ENCODE results near the gene EHD4.

EHD4 gene

GRCh38 chr15:42018306-42019224 is 46.2 kb upstream of the EHD4 start:
- H3K4me3 ChIP-seq (ENCODE audit: low read length, poor library complexity, severe bottlenecking) = no peak overlapping the region
- H3K9ac ChIP-seq (ENCODE audit: low read depth, low read length, poor library complexity, severe bottlenecking) = no peak overlapping the region
- no peak overlapping the region for H3K4me2 ChIP-seq (ENCODE audit: low read depth, low read length, poor library complexity, severe bottlenecking)
- H3K79me2 ChIP-seq (ENCODE audit: insufficient read depth, low read length) = no peaks in the 10 kb centered on the region
- TF ChIP-seq EZH2phosphoT487 (IDR thresholded peaks at IDR 0.05; ENCODE audit: borderline replicate concordance) = no peak
- no peak for TF ChIP-seq CTCF (conservative IDR thresholded peaks at IDR 0.05; ENCODE audit: low read length)
- no peaks in the 10 kb centered on the region for H4K20me1 ChIP-seq (ENCODE audit: insufficient read depth, low read length, poor library complexity, severe bottlenecking)
- no peaks in the 10 kb centered on the region for H3K27me3 ChIP-seq (ENCODE audit: insufficient read depth, low read length, poor library complexity, severe bottlenecking)
- no peak overlapping the region for H2AFZ ChIP-seq (ENCODE audit: low read length)
- no peaks in the 10 kb centered on the region for H3F3A ChIP-seq (ENCODE audit: low read depth)
- no peaks in the 10 kb centered on the region for H3K4me1 ChIP-seq (ENCODE audit: insufficient read depth, low read length, poor library complexity, severe bottlenecking)
- H3K9me3 ChIP-seq (ENCODE audit: insufficient read depth, low read depth, low read length) = peaks cover 4% of the 10 kb centered on the region; the same call in 1 of the 2 replicates
- no peaks in the 10 kb centered on the region for H3K36me3 ChIP-seq (ENCODE audit: insufficient read depth, low read length)
- no peaks in the 10 kb centered on the region for H3K9me2 ChIP-seq (replicated peaks; ENCODE audit: low read depth, low read length)

- H3K79me2 ChIP-seq (ENCODE audit: insufficient read depth, low read length) = no peaks in the 10 kb centered on the region
- H3K9ac ChIP-seq (ENCODE audit: low read depth, low read length, poor library complexity, severe bottlenecking) = no peak overlapping the region
- no peaks in the 10 kb centered on the region for H4K20me1 ChIP-seq (ENCODE audit: insufficient read depth, low read length, poor library complexity, severe bottlenecking)
- no peaks in the 10 kb centered on the region for H3K36me3 ChIP-seq (ENCODE audit: insufficient read depth, low read length)
- no peak overlapping the region for H3K4me3 ChIP-seq (ENCODE audit: low read length, poor library complexity, severe bottlenecking)
- no peak overlapping the region; the same call in 1 of the 2 replicates for H2AFZ ChIP-seq (ENCODE audit: low read length)
- H3F3A ChIP-seq (ENCODE audit: low read depth) = no peaks in the 10 kb centered on the region
- no peaks in the 10 kb centered on the region for H3K4me1 ChIP-seq (ENCODE audit: insufficient read depth, low read length, poor library complexity, severe bottlenecking)
- H3K4me2 ChIP-seq (ENCODE audit: low read depth, low read length, poor library complexity, severe bottlenecking) = no peak overlapping the region
- H3K9me3 ChIP-seq (ENCODE audit: insufficient read depth, low read depth, low read length) = peaks cover 2% of the 10 kb centered on the region; the same call in 1 of the 2 replicates
- H3K9me2 ChIP-seq (replicated peaks; ENCODE audit: low read depth, low read length) = no peaks in the 10 kb centered on the region
- no peaks in the 10 kb centered on the region for H3K27me3 ChIP-seq (ENCODE audit: insufficient read depth, low read length, poor library complexity, severe bottlenecking)
- no peak for TF ChIP-seq EZH2phosphoT487 (IDR thresholded peaks at IDR 0.05; ENCODE audit: borderline replicate concordance)
- TF ChIP-seq CTCF (conservative IDR thresholded peaks at IDR 0.05; ENCODE audit: low read length) = no peak
Observed at GRCh38 chr15:42016971-42017370, 44.6 kb upstream of the EHD4 start.

- Histone ChIP-seq H3K9ac (ENCODE audit: low read depth, low read length, poor library complexity, severe bottlenecking) (no peak overlapping the region), H3F3A (ENCODE audit: low read depth) (no peaks in the 10 kb centered on the region)
- TF ChIP-seq CTCF (conservative IDR thresholded peaks at IDR 0.05; ENCODE audit: low read length) = no peak
- no peak for TF ChIP-seq EZH2phosphoT487 (IDR thresholded peaks at IDR 0.05; ENCODE audit: borderline replicate concordance)
Observed at GRCh38 chr15:42014406-42014805, 42.0 kb upstream of the EHD4 start.

More at GRCh38 chr15:42014406-42014805, 42.0 kb upstream of the EHD4 start:
- Histone ChIP-seq H3K4me2 (ENCODE audit: low read depth, low read length, poor library complexity, severe bottlenecking) (no peak overlapping the region), H3K4me3 (ENCODE audit: low read length, poor library complexity, severe bottlenecking) (no peak overlapping the region), H3K27me3 (ENCODE audit: insufficient read depth, low read length, poor library complexity, severe bottlenecking) (no peaks in the 10 kb centered on the region), H3K36me3 (ENCODE audit: insufficient read depth, low read length) (no peaks in the 10 kb centered on the region), H3K79me2 (ENCODE audit: insufficient read depth, low read length) (no peaks in the 10 kb centered on the region), H3K4me1 (ENCODE audit: insufficient read depth, low read length, poor library complexity, severe bottlenecking) (no peaks in the 10 kb centered on the region), H3K9me2 (replicated peaks; ENCODE audit: low read depth, low read length) (no peaks in the 10 kb centered on the region), H3K9me3 (ENCODE audit: insufficient read depth, low read depth, low read length) (no peaks in the 10 kb centered on the region), H4K20me1 (ENCODE audit: insufficient read depth, low read length, poor library complexity, severe bottlenecking) (no peaks in the 10 kb centered on the region), H2AFZ (ENCODE audit: low read length) (no peak overlapping the region)

Data from Loucy (cell line).